Neural crest cell (in vitro differentiated cells): ENCODE measurements around the gene NKG7. TPM values are rescaled to one million over a fixed set of nuclear protein-coding genes. Genes with fewer than 3 reads are reported as not detected.

Source experiments
- DNase-seq: peaks from one replicate; pipeline ENCODE4 v3.0.0; 2021; ENCODE audit warnings: low read depth, mixed read lengths, low spot score
- H3K27ac Mint-ChIP-seq: one replicate; pipeline ENCODE4 v1.8.0; 2021; ENCODE audit warnings: mild to moderate bottlenecking, mixed read lengths; ENCODE audit not compliant: unreplicated experiment
- H3K27me3 Mint-ChIP-seq: 2 replicates; pipeline ENCODE4 v1.8.0; 2021; ENCODE audit warnings: low read depth, mild to moderate bottlenecking, mixed read lengths
- H3K36me3 Mint-ChIP-seq: 2 replicates; pipeline ENCODE4 v1.8.0; 2021; ENCODE audit warnings: low read depth, mild to moderate bottlenecking, mixed read lengths
- H3K4me1 Mint-ChIP-seq: 2 replicates; pipeline ENCODE4 v1.8.0; 2021; ENCODE audit warnings: mixed read lengths
- H3K4me3 Mint-ChIP-seq: one replicate; pipeline ENCODE4 v1.8.0; 2021; ENCODE audit warnings: mild to moderate bottlenecking, mixed read lengths
- H3K9me3 Mint-ChIP-seq: 2 replicates; pipeline ENCODE4 v1.8.0; 2021; ENCODE audit warnings: mixed read lengths
- CTCF ChIP-seq: fragments of 200-600 bp; sonication (generic); conservative IDR thresholded peaks from 2 replicates; pipeline ENCODE4 v1.5.0; 2021; ENCODE audit warnings: antibody characterized with exemption, mild to moderate bottlenecking
- total RNA-seq: library from RNA; stranded (reverse); gene quantifications from 2 replicates; pipeline ENCODE4 v1.2.1, GENCODE V29; 2021

NKG7 gene
- total RNA-seq, 1 donor from 2014 or later, result not detected

DNA sequence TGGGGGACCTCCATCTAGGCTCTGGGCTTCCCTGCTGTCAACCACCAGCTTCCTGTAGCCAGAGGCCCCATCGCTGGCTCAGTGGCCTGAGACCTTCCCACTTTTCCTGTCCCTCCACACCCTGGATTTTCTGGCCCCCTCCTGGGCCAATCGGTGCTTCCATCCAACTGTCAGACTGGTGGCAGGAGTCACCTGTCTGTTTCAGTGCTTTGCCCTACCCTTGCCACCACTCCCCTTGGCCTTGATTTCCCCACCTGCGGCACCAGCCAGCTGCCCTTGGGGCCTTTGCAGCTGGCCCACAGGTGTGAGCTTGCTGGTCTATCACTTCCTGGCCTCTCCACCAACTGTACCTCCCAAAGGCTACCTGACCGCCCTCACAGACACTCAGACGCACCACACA lies 43.0 kb downstream of the NKG7 start:
- Mint-ChIP-seq H3K27ac (no peak overlapping the region), H3K27me3 (no peaks in the 10 kb centered on the region), H3K4me1 (peaks cover 4% of the 10 kb centered on the region), H3K36me3 (peaks cover 13% of the 10 kb centered on the region), H3K4me3 (no peak overlapping the region), H3K9me3 (peaks cover 10% of the 10 kb centered on the region)
- TF ChIP-seq CTCF, result no peak
- DNase-seq, result no peak

GRCh38 chr19:51327066-51328001 lies 45.1 kb downstream of the NKG7 start:
- no peak overlapping the region for H3K27ac Mint-ChIP-seq
- DNase-seq, result no peak
- peaks cover 13% of the 10 kb centered on the region for H3K36me3 Mint-ChIP-seq
- TF ChIP-seq CTCF, result no peak
- H3K4me1 Mint-ChIP-seq, result peaks cover 4% of the 10 kb centered on the region
- H3K27me3 Mint-ChIP-seq, result peaks cover 7% of the 10 kb centered on the region
- peaks cover 10% of the 10 kb centered on the region for H3K9me3 Mint-ChIP-seq
- no peak overlapping the region for H3K4me3 Mint-ChIP-seq

- Mint-ChIP-seq H3K36me3 (peaks cover 13% of the 10 kb centered on the region), H3K4me3 (no peak overlapping the region), H3K9me3 (peaks cover 10% of the 10 kb centered on the region), H3K4me1 (peaks cover 4% of the 10 kb centered on the region), H3K27me3 (peaks cover 7% of the 10 kb centered on the region), H3K27ac (no peak overlapping the region)
- DNase-seq, result no peak
- TF ChIP-seq CTCF, result no peak
These were observed 46.0 kb downstream of the NKG7 start for GRCh38 chr19:51326216-51327065.

DNA sequence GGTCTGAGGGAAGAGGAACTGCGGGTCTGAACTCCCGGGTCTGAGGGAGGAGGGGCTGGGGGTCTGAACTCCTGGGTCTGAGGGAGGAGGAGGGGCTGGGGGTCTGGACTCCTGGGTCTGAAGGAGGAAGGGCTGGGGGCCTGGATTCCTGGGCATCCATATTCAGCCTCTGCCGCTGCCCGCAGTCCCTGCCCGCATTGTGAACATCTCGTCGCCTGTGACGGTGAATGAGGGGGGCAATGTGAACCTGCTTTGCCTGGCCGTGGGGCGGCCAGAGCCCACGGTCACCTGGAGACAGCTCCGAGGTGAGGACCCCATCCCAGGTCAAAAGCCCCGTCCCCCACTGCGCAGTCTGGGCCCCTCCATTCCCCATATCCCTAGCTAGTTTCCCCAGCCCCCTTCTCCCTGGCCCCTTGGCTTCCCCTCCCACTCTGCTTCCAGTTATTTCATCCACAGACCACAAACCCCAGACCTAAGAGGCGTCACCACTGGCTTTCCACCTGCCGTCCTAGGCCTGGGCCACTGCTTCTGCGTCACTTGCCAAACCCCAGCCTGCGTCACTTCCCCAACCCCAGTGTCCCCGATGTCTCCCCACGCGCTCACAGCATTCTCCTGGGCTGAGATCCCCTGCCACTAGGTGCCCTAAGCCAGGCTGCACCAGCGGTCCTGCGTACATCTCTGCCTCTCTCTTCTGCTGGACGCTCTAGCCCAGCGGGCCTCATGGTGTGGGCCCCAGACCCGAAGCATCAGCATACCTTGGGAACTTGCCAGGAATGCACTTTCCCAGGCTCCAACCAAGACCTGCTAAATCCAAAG lies 47.1 kb downstream of the NKG7 start:
- no peak for TF ChIP-seq CTCF
- Mint-ChIP-seq H3K27me3 (peaks cover 7% of the 10 kb centered on the region), H3K9me3 (peaks cover 4% of the 10 kb centered on the region), H3K27ac (no peak overlapping the region), H3K36me3 (peaks cover 7% of the 10 kb centered on the region), H3K4me3 (peak overlapping the region; percentile 24), H3K4me1 (peaks cover 10% of the 10 kb centered on the region)
- no peak for DNase-seq

GRCh38 chr19:51324167-51324481 lies 48.3 kb downstream of the NKG7 start:
- H3K27me3 Mint-ChIP-seq, result peaks cover 11% of the 10 kb centered on the region
- peaks cover 10% of the 10 kb centered on the region for H3K4me1 Mint-ChIP-seq
- no peak overlapping the region for H3K4me3 Mint-ChIP-seq
- peaks cover 2% of the 10 kb centered on the region for H3K9me3 Mint-ChIP-seq
- H3K27ac Mint-ChIP-seq, result no peak overlapping the region
- H3K36me3 Mint-ChIP-seq, result peaks cover 5% of the 10 kb centered on the region
- TF ChIP-seq CTCF, result no peak
- no peak for DNase-seq
